GM18507 (cell line): ENCODE data around the gene TIMM10B.
"Not testable (repeated sequence)": the region's sequence is repeated elsewhere in the genome, so short reads cannot be mapped to it uniquely, and the experiment has no call there.

ENCODE experiments used
- DNase-seq: peaks from one replicate; pipeline ENCODE4 v3.0.0; 2011; ENCODE audit warnings: low read depth; ENCODE audit not compliant: insufficient read length; ENCODE audit errors: extremely low spot score
- FAIRE-seq: peaks from 2 replicates; lab custom pipeline; 2011; peaks lifted over from hg19 to GRCh38; lab: Jason Lieb, UNC

TIMM10B gene

DNA sequence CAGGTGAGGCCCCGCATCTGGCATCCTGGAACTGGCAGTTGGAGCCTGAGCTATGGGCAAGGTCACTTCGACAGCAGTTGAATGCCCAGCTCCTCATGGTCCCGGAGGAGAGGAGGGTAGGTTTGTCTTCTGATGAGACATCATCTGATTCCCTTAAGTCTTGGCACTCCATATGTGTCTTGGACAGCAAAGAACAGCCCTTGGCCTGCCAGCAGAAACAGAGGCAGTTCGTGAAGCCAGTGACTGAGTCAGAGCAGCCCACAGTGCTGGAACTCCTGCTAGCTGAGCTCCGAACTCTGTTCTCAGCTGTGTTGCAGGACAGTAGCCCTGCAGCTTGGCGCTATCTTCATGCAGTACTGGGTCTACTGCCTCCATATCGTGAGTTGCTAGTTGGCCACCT lies 16.8 kb downstream of the TIMM10B start:
- DNase-seq (no peak), FAIRE-seq (no peak)

DNA sequence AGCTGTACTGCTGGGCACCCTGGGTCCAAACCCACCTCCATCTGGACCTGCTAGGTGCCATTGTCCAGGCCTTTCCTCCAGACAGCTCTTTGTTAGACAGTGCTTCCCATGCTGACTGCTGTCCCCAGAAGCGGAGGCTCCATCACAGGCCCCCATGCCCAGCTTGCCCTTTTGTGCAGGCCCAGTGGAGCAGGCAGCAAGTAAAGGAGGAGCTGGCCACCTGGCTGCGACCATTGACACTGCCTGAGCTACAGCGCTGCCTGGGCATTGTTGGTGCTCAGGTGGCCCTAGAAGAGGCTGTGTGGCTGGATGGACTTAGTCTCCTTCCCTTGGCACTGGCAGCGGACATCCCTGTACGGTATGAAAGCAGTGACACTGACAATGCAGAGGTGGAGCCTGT lies 17.2 kb downstream of the TIMM10B start:
- DNase-seq: no peak
- no peak for FAIRE-seq

DNA sequence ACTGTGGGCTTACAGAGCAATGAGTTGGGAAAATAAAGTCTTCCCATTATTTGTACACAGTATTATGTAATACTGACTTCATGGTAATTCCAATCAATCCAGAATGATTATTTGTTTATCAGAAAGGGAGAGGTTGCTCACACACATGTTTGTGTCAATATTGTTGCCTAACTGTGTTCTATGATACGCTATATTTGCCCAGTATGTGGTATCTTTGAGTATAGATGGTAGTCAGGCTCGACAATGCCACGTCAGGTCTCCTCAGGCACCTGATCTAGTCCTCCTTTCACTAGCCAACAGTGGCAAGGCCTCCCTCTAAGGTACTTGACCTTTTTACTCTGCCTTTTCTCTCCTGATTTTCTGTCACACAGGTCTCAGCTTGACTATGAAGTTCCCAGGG lies 21.1 kb downstream of the TIMM10B start:
- FAIRE-seq: no peak
- no peak for DNase-seq

DNA sequence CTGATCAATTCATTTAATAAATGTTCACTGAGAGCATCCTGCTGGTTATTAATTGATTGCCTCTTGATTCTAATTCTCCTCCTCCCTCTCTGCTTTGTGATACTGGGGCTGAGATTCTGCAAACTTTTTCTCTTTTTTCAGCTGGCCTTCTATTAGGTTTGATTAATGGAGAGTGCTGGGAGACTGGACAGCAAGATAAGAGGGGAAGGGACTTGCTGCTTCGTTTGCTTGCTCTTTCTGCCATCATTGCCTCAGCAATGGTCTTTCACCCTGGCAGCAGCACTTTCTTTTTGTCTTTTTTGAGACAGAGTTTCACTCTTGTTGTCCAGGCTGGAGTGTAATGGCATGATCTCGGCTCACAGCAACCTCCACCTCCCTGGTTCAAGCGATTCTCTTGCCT lies 22.9 kb downstream of the TIMM10B start:
- FAIRE-seq (no peak), DNase-seq (no peak)

DNA sequence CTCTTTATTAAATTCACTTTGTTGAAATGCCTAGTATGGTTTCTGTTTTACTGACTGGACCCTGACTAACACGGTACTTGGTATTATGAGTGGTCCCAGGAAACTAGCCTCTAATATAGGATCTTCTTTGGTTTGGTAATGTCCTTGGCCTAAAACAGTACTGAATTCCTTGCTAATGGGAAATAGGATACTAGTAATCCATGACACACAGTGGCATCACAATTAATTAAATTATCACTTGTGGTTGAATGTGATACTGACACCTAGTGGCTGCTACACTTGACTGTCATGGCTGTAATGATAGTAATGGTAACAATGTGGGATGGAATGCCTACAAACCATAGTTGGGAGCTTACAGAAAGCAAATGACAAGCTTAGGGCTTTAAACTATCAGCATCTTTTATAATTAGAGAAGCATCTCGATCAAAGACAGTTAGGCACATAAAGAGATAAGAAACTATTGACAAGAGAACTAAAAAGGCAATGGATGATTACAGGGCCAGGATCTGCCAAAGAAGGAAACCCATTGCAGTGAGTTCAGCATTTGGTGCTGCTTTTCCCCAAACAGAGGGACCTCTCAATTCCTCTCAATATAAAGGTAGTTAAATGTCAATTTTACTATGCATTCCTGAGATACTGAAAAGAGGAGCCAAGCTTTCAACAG lies 24.4 kb downstream of the TIMM10B start:
- DNase-seq: no peak

DNA sequence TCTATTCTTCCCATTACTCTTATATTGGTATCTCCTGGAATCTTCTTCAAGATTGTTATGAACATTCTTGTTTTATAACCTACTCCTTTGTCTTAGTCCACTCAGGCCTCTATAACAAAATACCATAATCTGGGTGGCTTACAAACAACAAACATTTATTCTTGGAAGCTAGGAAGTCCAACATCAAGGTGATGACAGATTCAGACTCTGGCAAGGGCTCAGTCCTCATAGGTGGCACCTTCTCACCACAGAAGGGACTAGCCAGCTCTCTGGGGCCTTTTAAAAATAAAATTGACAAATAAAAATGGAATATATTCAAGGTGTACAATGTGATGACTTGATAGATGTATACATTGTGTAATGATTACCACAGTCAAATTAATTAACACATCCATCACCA lies 35.6 kb downstream of the TIMM10B start:
- DNase-seq (no peak), FAIRE-seq (no peak)

More for the DNA sequence above, 24.4 kb downstream of the TIMM10B start:
- FAIRE-seq: peak; percentile 70

DNA sequence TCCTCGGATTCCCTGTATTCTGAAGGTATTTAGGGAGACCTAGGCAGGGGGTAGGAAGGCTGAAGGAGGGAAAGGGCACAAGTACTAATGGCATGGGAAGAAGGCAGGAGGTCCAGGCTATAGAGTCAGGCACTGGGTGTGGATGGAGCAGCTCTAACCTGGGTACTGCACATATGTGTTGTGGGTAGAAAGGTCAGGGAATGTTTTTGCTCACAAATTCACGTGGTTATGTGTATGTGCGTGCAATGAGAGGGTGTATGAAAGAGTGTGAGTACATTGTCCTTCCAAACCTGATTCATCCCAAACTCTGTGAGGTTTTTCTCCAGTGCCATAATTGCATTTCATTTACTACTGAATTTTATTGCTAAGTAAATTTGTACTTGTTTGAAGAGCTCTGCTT lies 39.0 kb downstream of the TIMM10B start:
- DNase-seq: no peak
- FAIRE-seq: no peak

DNA sequence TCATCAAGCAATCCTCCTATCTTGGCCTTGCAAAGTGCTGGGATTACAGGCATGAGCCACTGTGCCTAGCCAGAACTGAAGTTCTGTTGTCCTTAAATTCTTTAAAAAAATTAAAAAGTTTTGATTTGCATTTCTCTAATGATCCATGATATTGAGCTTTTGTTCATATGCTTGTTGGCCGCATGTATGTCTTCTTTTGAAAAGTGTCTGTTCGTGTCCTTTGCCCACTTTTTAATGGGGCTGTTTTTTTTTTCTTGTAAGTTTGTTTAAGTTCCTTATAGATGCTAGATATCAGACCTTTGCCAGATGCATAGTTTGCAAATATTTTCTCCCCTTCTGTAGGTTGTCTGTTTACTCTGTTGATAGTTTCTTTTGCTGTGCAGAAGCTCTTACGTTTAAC lies 40.6 kb downstream of the TIMM10B start:
- not testable (repeated sequence) for FAIRE-seq

DNA sequence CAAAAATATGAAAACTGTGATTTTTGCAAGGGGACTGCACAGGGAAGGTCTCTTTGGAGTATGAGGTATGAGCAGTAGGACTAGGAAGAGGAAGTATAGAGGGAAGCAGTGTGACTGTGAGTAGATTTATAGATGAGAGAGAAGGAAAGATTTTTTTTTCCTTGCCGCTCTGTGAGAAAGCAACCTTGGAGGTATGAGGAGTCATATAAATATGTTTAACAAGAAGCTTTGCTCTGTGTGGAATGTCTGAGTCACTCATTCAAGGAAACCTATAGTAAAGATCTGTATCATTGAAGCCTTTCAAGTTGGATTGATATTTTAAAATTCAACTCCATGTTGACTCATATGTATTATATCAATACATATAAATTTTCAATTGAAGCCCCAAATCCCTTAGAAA lies 42.0 kb downstream of the TIMM10B start:
- DNase-seq (no peak), FAIRE-seq (no peak)

More for the DNA sequence above, 40.6 kb downstream of the TIMM10B start:
- DNase-seq: not testable (repeated sequence)

DNA sequence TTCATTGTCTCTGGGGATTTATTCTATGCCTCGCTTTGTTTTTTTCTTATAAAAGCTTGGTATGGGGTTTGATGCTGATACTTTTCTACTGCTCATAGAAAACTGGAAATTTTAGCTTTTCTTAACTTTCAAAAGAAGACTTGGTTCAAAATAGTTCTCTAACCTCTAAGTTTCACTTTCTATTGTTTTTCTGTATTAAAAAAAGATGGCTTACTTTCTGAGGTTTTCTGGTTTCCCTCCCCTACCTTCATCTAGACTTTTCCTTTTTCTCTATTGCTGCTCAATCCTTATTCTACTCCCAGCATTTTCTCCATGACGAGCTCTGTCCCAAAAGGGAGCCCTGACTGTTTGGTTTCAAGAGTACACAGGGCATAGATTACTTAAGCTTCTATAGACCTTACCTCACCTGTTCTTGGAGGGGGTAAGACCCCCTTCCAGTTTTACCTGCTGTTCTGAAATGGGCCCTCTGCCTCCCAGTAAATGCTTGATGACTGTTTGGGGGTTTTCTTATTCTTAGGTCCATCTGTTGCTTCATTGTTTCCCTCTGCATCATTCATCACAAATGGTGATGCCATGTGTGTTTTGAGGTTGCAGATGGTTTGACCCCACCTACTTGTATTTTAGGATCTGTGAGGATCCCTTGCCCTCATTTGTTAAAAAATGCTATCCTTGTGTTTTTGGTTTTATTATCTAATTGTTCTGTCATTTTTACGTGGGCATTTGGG lies 45.3 kb downstream of the TIMM10B start:
- DNase-seq (no peak), FAIRE-seq (no peak)

DNA sequence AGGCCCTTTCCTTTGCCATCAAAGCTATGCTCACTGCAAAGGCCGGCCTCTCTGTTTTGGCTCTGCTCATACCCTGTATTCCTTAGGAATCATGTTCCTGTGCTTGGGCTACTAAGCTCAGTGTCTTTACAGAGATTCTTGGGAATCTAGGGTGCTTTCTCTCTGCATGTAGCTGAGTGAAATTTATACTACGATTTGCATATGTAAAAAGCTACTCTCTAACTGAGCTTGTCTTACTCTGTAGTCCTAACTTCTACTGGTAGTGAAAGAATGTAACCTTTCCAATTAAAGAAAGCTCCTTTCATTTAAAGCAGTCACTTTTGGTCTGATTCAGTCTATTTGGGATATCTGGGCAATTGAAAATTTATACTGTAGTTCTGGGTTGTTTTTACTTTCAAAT lies 48.0 kb downstream of the TIMM10B start:
- no peak for DNase-seq
- FAIRE-seq: no peak

DNA sequence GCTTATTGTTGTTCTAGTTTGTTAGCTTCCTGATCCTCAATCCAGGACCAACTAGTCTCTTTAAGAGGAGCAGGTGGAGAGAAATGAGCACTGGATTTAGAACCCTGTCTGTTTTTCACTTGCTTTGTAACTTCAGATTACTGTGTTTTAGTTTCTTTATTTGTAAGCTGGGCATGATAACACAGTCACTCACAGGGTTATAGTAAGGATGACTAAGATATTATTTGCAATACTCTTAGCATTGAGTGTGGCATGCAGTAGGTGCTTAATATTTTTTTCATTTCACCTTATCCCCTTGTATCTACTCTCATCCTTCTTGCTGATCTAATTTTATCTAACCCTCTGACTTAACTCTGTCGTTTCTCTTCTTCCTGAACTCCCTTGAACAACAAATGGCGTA lies 49.5 kb downstream of the TIMM10B start:
- no peak for FAIRE-seq

DNA sequence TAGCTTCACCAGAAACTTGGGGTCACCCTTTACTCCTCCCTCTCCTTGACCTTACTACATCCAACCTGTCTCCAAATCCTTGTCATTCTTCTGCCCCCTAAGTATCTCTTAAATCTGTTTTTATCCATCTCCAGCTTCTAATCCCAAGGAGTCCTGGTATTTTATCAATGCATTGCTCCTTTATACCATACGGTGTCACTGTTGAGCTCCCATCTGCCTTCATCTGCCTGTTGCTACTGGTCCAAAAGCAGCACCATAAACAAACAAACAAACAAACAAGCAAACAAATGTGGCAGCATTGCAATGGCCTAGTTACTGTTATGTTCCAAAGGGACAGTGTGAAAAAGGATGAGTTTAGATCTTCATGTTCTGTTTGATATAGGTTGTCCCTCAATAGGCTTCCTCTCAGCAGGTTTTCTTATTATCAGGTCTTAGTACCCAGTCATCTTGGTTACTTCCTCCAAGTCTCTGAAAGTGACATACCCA lies 50.0 kb downstream of the TIMM10B start:
- DNase-seq: peak; percentile 15
- FAIRE-seq: peak; percentile 80

More for the DNA sequence above, 49.5 kb downstream of the TIMM10B start:
- DNase-seq: no peak
